OCI-LY1 (cell line): Measurements from ENCODE around the gene ZNF846.

Source experiments
- H2AFZ ChIP-seq: fragments of 200-600 bp; sonication (generic), shearing (Covaris generic); 2 replicates; pipeline ENCODE4 v1.6.0; 2014; ENCODE audit warnings: antibody characterized with exemption, mild to moderate bottlenecking, low read length
- H3F3A ChIP-seq: fragments of 200-600 bp; sonication (generic), shearing (Covaris generic); 2 replicates; pipeline ENCODE4 v1.6.0; 2014; ENCODE audit warnings: mild to moderate bottlenecking, antibody characterized with exemption, low read length, moderate library complexity; ENCODE audit not compliant: insufficient read depth
- H3K27ac ChIP-seq: fragments of 200-600 bp; sonication (generic); 2 replicates; pipeline ENCODE4 v1.5.1; 2014; ENCODE audit warnings: low read length, mixed run types, mild to moderate bottlenecking, low read depth; ENCODE audit not compliant: poor library complexity, severe bottlenecking
- H3K27me3 ChIP-seq: fragments of 200-600 bp; sonication (generic); 2 replicates; pipeline ENCODE4 v1.6.0; 2014; ENCODE audit warnings: antibody characterized with exemption, mild to moderate bottlenecking, low read length, moderate library complexity; ENCODE audit not compliant: insufficient read depth
- H3K36me3 ChIP-seq: fragments of 200-600 bp; sonication (generic); 2 replicates; pipeline ENCODE4 v1.6.1; 2014; ENCODE audit warnings: mild to moderate bottlenecking, antibody characterized with exemption, low read length, moderate library complexity, mixed read lengths; ENCODE audit not compliant: insufficient read depth
- H3K4me1 ChIP-seq: fragments of 200-600 bp; sonication (generic); 2 replicates; pipeline ENCODE4 v1.5.1; 2014; ENCODE audit warnings: mild to moderate bottlenecking, low read length, moderate library complexity; ENCODE audit not compliant: insufficient read depth, severe bottlenecking
- H3K4me2 ChIP-seq: fragments of 200-600 bp; sonication (generic), shearing (Covaris generic); 2 replicates; pipeline ENCODE4 v1.6.1; 2014; ENCODE audit warnings: low read length
- H3K4me3 ChIP-seq: fragments of 200-600 bp; sonication (generic); 2 replicates; pipeline ENCODE4 v1.5.1; 2014; ENCODE audit warnings: low read length, low read depth, mild to moderate bottlenecking, mixed read lengths; ENCODE audit not compliant: poor library complexity, severe bottlenecking
- H3K79me2 ChIP-seq: fragments of 200-600 bp; shearing (Covaris generic); 2 replicates; pipeline ENCODE4 v1.6.1; 2016; ENCODE audit warnings: mixed run types, low read length, mixed read lengths; ENCODE audit not compliant: insufficient read depth
- H3K9ac ChIP-seq: fragments of 200-600 bp; sonication (generic), shearing (Covaris generic); 2 replicates; pipeline ENCODE4 v1.6.1; 2014; ENCODE audit warnings: mild to moderate bottlenecking, low read length, mixed read lengths
- H3K9me2 ChIP-seq: fragments of 200-600 bp; sonication (generic), shearing (Covaris generic); 2 replicates; pipeline ENCODE4 v1.6.1; 2014; ENCODE audit warnings: low read depth, mild to moderate bottlenecking, low read length, mixed read lengths
- H3K9me3 ChIP-seq: fragments of 200-600 bp; shearing (Covaris generic); 2 replicates; pipeline ENCODE4 v1.6.1; 2014; ENCODE audit warnings: low read length, mixed read lengths
- H4K20me1 ChIP-seq: fragments of 200-600 bp; sonication (generic), shearing (Covaris generic); 2 replicates; pipeline ENCODE4 v1.6.0; 2016; ENCODE audit warnings: mild to moderate bottlenecking, low read length; ENCODE audit not compliant: insufficient read depth
- CTCF ChIP-seq: fragments of 200-600 bp; sonication (generic), shearing (Covaris generic); IDR thresholded peaks from 2 replicates; pipeline ENCODE4 v1.5.1; 2017; ENCODE audit warnings: mild to moderate bottlenecking, antibody characterized with exemption, low read length, moderate library complexity, mixed read lengths
- EZH2 ChIP-seq: fragments of 200-600 bp; sonication (generic), shearing (Covaris generic); IDR thresholded peaks from 2 replicates; pipeline ENCODE4 v1.8.0; 2017; ENCODE audit warnings: borderline replicate concordance, mixed run types, mild to moderate bottlenecking, antibody characterized with exemption, low read length, moderate library complexity, mixed read lengths

Gene ZNF846

GRCh38 chr19:9799162-9799561 lies 30.6 kb upstream of the ZNF846 start:
- Histone ChIP-seq H3K36me3 (peaks cover 4% of the 10 kb centered on the region; the same call in 1 of the 2 replicates), H3K4me2 (no peak overlapping the region), H4K20me1 (no peaks in the 10 kb centered on the region), H3K9ac (no peak overlapping the region), H3K27me3 (no peaks in the 10 kb centered on the region), H3K79me2 (no peaks in the 10 kb centered on the region), H2AFZ (no peak overlapping the region), H3K9me2 (no peaks in the 10 kb centered on the region), H3K4me1 (peaks cover 6% of the 10 kb centered on the region), H3K9me3 (no peaks in the 10 kb centered on the region), H3K4me3 (no peak overlapping the region), H3K27ac (no peak overlapping the region), H3F3A (no peaks in the 10 kb centered on the region)
- no peak for TF ChIP-seq EZH2
- no peak for TF ChIP-seq CTCF

- no peak overlapping the region for H3K4me3 ChIP-seq
- no peaks in the 10 kb centered on the region for H3K9me2 ChIP-seq
- no peaks in the 10 kb centered on the region; the same call in 1 of the 2 replicates for H3F3A ChIP-seq
- no peak for TF ChIP-seq EZH2
- no peak for TF ChIP-seq CTCF
- no peak overlapping the region for H3K27ac ChIP-seq
- no peaks in the 10 kb centered on the region for H3K79me2 ChIP-seq
- no peak overlapping the region for H2AFZ ChIP-seq
- H3K9ac ChIP-seq, result no peak overlapping the region
- no peak overlapping the region for H3K4me2 ChIP-seq
- H3K4me1 ChIP-seq, result peaks cover 11% of the 10 kb centered on the region
- no peaks in the 10 kb centered on the region for H3K9me3 ChIP-seq
- peaks cover 5% of the 10 kb centered on the region; the same call in 1 of the 2 replicates for H3K36me3 ChIP-seq
- H4K20me1 ChIP-seq, result no peaks in the 10 kb centered on the region
- H3K27me3 ChIP-seq, result no peaks in the 10 kb centered on the region
Observed at GRCh38 chr19:9797871-9798270, 29.3 kb upstream of the ZNF846 start.

- Histone ChIP-seq H3K36me3 (0 out of 2 replicates have a peak, but pooled peaks cover 5% of the 10 kb centered on the region), H4K20me1 (no peaks in the 10 kb centered on the region), H2AFZ (peak overlapping the region; percentile 1; the same call in 1 of the 2 replicates), H3K4me1 (peaks cover 15% of the 10 kb centered on the region), H3K9me2 (no peaks in the 10 kb centered on the region), H3K9me3 (no peaks in the 10 kb centered on the region), H3K4me2 (peak overlapping the region; percentile 28; the same call in 1 of the 2 replicates), H3K27ac (no peak overlapping the region), H3K79me2 (no peaks in the 10 kb centered on the region), H3K9ac (peak overlapping the region; percentile 3; the same call in 1 of the 2 replicates), H3K4me3 (no peak overlapping the region), H3K27me3 (no peaks in the 10 kb centered on the region), H3F3A (no peaks in the 10 kb centered on the region; the same call in 1 of the 2 replicates)
- no peak for TF ChIP-seq EZH2
- peak; percentile 90 for TF ChIP-seq CTCF
Observed at GRCh38 chr19:9796113-9796773, 27.7 kb upstream of the ZNF846 start.
